Measurements from ENCODE around the gene ANKS1B.

ANKS1B gene

DNA sequence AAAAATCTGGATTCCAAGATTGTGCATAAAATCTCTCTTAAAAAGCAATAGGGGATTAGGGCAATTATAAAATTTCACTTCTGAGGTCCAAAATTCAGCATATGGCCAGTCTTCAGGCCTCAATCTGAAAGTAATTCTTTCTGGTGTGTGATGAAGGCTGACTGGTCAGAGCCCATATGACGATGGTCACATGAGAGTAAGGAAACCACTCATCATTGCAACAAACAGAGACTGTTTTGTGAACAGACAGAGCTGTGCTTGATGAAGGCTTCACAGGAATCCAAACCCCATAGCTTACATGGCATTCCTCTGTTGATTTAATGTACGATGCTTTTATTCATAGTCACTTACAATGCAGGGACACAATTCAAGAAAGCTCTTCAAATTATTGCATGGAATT lies 1101.5 kb downstream of the ANKS1B start:
- H3K9ac ChIP-seq = no peak overlapping the region
- no peaks in the 10 kb centered on the region for H3K79me2 ChIP-seq
- no peak overlapping the region for H3K4me2 ChIP-seq (ENCODE audit: low read length)
- no peak for TF ChIP-seq CTCF (IDR thresholded peaks at IDR 0.05)
- no peaks in the 10 kb centered on the region for H3K4me1 ChIP-seq
- no peak overlapping the region for H2AFZ ChIP-seq
- no peaks in the 10 kb centered on the region for H3K36me3 ChIP-seq (ENCODE audit: control insufficient read depth, insufficient read depth, low read length)
- H3K27me3 ChIP-seq (ENCODE audit: control insufficient read depth, insufficient read depth, low read length) = no peaks in the 10 kb centered on the region
- H3K4me3 ChIP-seq (ENCODE audit: low read depth, low read length) = no peak overlapping the region
- no peaks in the 10 kb centered on the region for H3K9me3 ChIP-seq (ENCODE audit: control insufficient read depth, low read length)
- H3K27ac ChIP-seq = no peak overlapping the region

GRCh38 chr12:98882526-98882925 lies 1102.2 kb downstream of the ANKS1B start:
- Histone ChIP-seq H3K79me2 (no peaks in the 10 kb centered on the region), H2AFZ (no peak overlapping the region), H3K4me3 (ENCODE audit: low read depth, low read length) (no peak overlapping the region), H3K4me1 (no peaks in the 10 kb centered on the region), H3K4me2 (ENCODE audit: low read length) (no peak overlapping the region), H3K9me3 (ENCODE audit: control insufficient read depth, low read length) (no peaks in the 10 kb centered on the region), H3K27me3 (ENCODE audit: control insufficient read depth, insufficient read depth, low read length) (no peaks in the 10 kb centered on the region), H3K9ac (no peak overlapping the region), H3K27ac (no peak overlapping the region), H3K36me3 (ENCODE audit: control insufficient read depth, insufficient read depth, low read length) (no peaks in the 10 kb centered on the region)
- TF ChIP-seq CTCF (IDR thresholded peaks at IDR 0.05) = no peak

GRCh38 chr12:98873776-98874175 lies 1111.0 kb downstream of the ANKS1B start:
- H3K36me3 ChIP-seq (ENCODE audit: control insufficient read depth, insufficient read depth, low read length) = no peaks in the 10 kb centered on the region
- H2AFZ ChIP-seq = no peak overlapping the region
- H3K79me2 ChIP-seq = no peaks in the 10 kb centered on the region
- H3K27ac ChIP-seq = no peak overlapping the region
- no peak overlapping the region for H3K4me2 ChIP-seq (ENCODE audit: low read length)
- no peak overlapping the region for H3K9ac ChIP-seq
- TF ChIP-seq CTCF (IDR thresholded peaks at IDR 0.05) = no peak
- H3K9me3 ChIP-seq (ENCODE audit: control insufficient read depth, low read length) = no peaks in the 10 kb centered on the region
- no peaks in the 10 kb centered on the region for H3K27me3 ChIP-seq (ENCODE audit: control insufficient read depth, insufficient read depth, low read length)
- no peak overlapping the region for H3K4me3 ChIP-seq (ENCODE audit: low read depth, low read length)
- H3K4me1 ChIP-seq = no peaks in the 10 kb centered on the region

GRCh38 chr12:98870504-98870903 lies 1114.2 kb downstream of the ANKS1B start:
- TF ChIP-seq CTCF (IDR thresholded peaks at IDR 0.05) = no peak
- Histone ChIP-seq H3K9ac (no peak overlapping the region), H3K79me2 (no peaks in the 10 kb centered on the region), H3K4me3 (ENCODE audit: low read depth, low read length) (no peak overlapping the region), H3K27me3 (ENCODE audit: control insufficient read depth, insufficient read depth, low read length) (no peaks in the 10 kb centered on the region), H3K27ac (no peak overlapping the region), H2AFZ (no peak overlapping the region), H3K9me3 (ENCODE audit: control insufficient read depth, low read length) (no peaks in the 10 kb centered on the region), H3K36me3 (ENCODE audit: control insufficient read depth, insufficient read depth, low read length) (no peaks in the 10 kb centered on the region), H3K4me1 (no peaks in the 10 kb centered on the region), H3K4me2 (ENCODE audit: low read length) (no peak overlapping the region)

DNA sequence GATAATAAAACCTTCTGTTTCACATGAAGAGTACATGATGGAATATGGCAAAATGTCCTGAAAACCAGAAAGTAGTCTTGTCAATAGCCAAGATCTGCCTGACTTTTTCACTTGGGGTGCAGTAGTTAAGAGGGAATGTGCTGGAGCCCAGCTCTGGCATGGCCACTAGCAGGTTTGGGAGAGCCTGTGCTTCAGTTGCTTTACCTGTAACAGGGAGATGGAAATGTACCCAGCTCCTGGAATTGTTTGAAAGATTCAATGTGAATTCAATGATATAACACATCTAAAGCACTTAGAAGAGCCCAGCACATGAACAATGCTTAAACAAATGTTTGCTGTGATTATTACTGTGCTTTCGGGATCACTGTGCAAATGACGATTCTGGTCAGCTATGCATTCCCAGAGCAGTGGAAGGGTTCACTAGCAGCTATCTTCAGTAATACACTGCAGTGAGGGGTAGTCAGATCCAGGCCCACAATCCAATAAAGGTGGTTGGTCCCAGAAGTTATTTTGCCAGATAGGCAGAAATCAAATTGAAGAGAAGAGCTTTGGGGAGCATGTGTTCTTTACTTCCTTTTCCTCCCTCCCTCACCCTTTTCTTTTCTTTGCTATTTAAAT lies 1114.7 kb downstream of the ANKS1B start:
- Histone ChIP-seq H2AFZ (no peak overlapping the region), H3K36me3 (ENCODE audit: control insufficient read depth, insufficient read depth, low read length) (no peaks in the 10 kb centered on the region), H3K27ac (no peak overlapping the region), H3K4me2 (ENCODE audit: low read length) (no peak overlapping the region), H3K4me3 (ENCODE audit: low read depth, low read length) (no peak overlapping the region), H3K79me2 (no peaks in the 10 kb centered on the region), H3K27me3 (ENCODE audit: control insufficient read depth, insufficient read depth, low read length) (no peaks in the 10 kb centered on the region), H3K9ac (no peak overlapping the region), H3K4me1 (no peaks in the 10 kb centered on the region), H3K9me3 (ENCODE audit: control insufficient read depth, low read length) (no peaks in the 10 kb centered on the region)
- no peak for TF ChIP-seq CTCF (IDR thresholded peaks at IDR 0.05)

Measured in parathyroid adenoma (tissue), 2 donors.